HG02938 (cell line): ENCODE measurements around the gene SC5D.

Source experiments
- ATAC-seq: cut with Tn5 transposase; IDR thresholded peaks from one replicate; pipeline ENCODE4 v1.9.1; 2021; ENCODE audit warnings: mild to moderate bottlenecking, moderate library complexity; ENCODE audit not compliant: unreplicated experiment

Gene SC5D

GRCh38 chr11:121291896-121292494 lies 576 bp upstream of the SC5D start:
- ATAC-seq = peak; percentile 30

DNA sequence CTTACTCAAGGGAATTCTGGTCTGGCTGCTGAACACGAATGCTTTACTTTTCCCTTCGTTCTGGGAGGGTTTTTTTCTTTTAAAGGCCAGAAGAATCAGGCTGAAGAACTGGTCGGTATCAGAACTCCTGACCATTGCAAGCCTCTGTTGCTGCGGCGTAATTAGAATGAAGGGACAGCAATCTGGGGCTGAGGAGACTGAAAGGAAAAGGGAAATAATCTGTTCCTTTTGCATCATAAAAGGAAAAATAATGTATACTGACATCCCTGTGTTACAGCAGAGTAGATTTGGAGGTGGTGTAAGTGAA lies 670 bp downstream of the SC5D start:
- ATAC-seq = no peak

DNA sequence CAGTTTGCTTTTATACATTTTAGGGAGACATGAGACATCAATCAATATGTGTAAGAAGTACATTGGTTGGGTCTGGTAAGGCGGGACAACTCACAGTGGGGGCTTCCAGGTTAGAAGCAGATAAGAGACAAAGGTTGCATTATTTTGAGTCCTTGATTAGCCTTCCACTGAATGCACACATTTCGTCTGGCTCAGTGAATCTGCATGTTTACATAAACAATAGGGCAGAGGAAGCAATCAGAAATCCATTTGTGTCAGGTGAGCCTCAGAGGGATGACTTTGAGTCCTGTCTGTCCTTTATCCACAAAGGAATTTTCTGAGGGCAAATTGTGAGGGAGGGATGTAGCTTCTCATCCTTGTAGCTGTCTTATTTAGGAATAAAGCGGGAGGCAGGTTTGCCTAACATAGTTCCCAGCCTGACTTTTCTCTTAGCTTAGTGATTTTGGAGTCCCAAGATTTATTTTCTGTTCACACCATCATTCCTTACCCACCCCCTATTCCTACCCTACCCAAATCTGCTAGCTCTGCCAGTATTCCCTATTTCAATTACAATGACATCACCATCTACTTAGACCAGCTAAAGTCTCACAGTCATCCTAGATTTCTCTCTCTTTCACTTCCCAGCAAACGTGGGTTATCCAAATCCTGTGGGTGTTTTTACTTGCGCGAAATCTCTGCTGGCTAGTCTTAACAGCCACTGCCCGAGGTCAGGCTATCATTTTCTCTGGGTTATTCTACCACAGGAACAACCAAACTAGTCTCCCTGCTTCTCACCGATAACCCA lies 2.9 kb downstream of the SC5D start:
- ATAC-seq = no peak

DNA sequence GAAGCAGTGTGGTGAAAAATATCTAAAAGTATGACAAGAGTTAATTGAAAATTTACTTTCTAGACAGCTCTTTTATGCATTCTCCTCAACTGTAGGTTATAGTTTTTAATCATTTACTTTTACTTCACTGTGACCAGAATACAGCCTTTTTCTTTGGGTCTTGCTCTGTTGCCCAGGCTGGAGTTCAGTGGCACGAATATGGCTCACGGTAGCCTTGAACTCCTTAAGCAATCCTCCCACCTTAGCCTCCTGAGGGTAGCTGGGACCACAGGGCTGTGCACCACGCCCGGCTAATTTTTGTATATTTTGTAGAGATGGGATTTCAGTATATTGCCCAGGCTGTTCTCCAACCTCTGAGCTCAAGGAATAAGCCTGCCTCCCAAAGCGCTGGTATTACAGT lies 5.3 kb downstream of the SC5D start:
- no peak for ATAC-seq

- ATAC-seq = no peak
Observed at GRCh38 chr11:121298774-121299173, 6.2 kb downstream of the SC5D start.

DNA sequence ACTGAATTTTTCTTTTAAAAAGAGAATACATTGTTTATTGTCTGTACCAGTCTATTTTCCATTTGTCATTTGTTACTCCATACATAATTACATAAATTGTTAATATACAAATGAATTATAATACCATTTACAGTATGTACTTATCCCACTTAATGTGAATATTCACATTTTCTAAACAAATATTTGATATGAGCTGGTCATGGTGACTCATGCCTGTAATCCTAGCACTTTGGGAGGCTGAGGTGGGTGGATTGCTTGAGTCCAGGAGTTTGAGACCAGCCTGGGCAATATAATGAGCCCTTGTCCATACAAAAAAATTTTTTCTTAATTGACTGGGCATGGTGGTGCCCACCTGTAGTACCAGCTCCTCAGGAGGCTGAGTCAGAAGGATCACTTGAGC lies 6.8 kb downstream of the SC5D start:
- ATAC-seq = no peak

DNA sequence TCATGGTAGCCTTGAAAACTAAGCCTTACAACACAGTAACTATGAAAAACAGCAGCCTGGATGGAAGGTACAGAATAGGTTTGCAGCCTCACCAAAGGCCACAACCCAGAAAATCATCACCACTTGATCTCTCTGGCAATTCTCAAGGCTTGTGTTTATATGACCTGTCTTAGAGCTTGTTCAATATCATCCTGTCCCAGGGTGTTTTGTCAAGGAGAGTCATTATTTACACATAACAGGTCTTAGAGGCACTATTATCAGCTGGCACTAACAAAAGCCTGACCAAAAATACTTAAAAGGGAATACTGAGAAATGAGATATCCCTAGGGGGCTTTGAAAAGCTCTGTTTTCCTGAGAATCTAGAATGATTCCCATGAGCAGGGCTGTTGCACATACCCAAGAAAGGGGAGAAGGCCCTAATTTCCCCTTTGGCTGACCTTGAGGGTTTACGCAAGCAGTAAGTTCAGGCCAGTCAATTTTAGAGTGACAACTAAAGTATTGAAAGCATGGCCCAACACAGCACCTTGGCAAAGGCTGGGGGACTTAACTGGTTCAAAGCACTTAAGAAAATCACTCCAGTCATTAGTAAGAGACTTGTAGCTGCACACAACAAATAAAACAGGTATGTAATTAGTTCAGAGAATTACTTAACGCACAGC lies 7.9 kb downstream of the SC5D start:
- ATAC-seq = no peak

- ATAC-seq = no peak
Observed at GRCh38 chr11:121300972-121301699, 8.6 kb downstream of the SC5D start.

DNA sequence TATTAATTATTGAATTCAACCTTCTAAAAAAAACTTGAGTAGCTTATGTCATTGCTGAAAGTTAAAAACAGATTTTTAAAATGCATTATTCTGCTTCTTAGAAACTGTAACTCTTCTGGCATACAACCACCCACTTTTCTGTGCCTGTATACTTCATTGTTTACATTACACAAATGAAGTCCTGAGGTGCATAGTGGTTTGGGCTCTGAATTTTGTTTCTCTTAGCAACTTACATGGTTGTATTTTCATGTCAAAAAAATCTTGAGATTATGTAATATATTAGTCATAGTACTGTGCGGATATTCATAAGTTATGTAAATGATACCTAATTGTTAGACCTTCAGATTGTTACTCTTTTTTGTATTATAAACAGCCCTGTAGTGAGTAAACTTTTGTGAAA lies 12.2 kb downstream of the SC5D start:
- no peak for ATAC-seq

DNA sequence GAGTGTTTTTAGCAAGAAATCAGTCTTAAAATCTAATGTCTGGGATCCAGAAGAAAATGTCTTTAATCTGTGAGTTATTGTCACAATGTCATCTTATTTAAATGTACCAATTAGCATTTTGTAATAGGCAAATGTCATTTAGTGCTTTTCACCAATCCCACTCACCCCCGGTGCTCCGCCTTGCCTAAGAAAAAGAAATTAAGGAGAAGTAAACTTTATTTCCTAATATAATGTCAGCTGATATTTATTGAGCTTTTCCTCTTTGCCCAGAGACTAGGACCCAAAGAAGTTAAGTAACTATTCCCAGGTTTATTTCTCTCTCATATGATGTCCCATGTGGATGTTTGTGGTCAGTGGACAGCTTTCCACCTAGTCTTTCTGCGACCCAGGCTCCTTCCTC lies 16.2 kb downstream of the SC5D start:
- ATAC-seq = no peak

GRCh38 chr11:121309688-121310087 lies 17.1 kb downstream of the SC5D start:
- peak; percentile 93 for ATAC-seq

GRCh38 chr11:121310908-121311307 lies 18.3 kb downstream of the SC5D start:
- no peak for ATAC-seq

- ATAC-seq = no peak
Observed at GRCh38 chr11:121311373-121311772, 18.8 kb downstream of the SC5D start.

DNA sequence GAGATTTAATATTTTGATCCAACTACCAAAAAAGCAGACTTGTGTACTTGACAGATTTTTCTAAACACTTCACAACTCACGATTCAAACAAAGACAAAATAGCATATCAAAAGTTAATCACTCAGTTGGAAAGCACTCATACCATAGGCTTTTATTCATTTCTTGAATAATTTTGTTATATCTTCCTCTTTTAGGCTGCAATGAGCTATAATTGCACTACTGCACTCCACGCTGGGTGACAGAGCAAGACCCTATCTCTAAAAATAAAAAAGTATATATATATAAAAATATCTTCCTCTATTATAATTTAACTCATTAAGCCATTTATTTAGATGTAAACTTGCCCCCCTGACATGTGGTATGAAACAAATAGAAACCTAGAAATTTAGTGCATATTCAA lies 19.9 kb downstream of the SC5D start:
- ATAC-seq = no peak

DNA sequence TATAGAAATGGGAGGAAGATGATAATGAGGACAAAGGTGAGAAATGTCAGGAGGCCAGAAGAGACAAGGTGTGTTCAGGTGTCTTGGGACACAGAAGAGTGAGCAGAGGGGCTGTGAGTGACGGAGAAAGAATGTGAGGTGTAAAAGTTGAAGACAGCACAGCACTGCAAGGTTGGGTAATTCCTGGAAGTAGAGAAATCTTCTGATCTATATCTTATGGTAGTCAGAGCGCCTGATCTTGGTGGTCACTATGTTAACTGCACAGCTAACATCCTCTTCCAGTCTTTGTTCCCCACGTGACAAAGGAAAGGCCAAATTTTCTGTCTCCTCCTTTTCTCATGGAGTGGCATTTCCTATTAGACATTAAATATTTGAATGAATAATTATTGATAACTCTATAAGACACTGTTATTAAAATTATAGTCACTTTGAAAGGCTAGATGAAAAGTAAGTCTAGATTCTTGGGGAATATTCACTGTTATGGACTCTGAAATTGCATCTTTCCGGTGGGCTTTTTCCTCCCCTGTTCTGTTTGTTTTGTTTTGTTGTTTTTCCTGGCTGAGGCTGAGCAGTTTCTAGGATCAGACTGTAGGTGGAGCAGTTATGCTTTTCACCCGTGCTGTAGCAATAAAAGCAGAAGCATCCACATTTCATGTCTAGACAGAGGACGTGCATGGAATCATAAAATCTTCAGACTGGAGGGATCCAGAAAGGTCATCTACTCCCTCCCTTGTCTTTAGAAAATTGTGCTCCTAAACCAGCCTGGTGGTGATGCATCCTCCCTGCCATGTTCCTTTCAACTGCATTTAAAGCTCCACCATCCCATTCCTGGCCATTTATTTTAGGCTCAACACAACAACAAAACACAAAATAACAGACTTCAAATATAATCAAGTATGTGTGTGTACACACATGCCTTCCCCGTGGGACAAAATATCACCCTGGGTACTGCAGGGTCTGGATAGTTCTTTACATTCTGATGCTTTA lies 26.6 kb downstream of the SC5D start:
- ATAC-seq = peak; percentile 66

GRCh38 chr11:121321614-121322243 lies 29.2 kb downstream of the SC5D start:
- peak; percentile 77 for ATAC-seq

DNA sequence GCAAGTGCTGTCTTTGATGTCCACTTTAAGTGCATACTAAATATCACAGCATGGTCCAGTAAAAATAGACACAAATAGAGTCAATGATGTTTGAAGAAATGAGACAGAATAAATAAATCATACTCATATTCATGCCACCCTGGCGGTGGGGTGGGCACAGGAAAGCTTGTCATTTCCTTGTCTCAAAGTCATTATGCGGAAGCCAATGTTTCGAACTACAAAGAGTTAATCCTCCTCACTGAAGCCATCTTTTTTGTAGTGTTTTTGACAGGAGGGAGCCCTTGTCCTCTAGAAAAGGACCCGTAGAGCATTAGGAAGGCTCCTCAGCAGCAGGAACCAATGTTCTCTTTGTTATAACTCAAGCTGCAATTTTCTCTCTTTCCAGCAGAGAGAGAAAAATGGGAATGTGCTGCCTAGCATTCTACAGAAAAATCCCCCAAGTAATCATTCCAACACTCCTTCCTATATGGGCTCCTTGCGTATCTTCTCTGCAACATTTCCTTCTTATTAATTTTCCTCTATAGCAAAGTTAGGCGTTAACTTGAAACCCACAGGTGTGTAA lies 30.6 kb downstream of the SC5D start:
- no peak for ATAC-seq

DNA sequence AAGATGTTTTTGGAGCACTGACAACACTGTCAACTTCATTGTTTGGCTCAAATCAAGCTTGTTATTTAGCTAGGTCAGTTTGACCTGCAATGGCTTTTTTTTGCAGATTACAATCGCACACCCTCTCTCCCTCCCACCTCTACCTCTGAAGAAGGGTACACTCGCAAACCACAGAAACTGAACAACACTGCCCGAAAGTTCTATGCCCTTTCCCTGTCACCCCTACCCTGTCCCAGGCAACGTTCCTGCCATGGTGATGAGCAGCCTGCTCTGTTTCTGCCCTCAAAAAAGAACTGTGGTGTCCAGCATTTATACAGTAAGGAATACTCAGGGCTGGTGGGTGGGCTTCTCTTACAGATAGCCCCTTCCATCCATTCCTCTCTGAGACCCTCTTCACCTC lies 33.7 kb downstream of the SC5D start:
- no peak for ATAC-seq

DNA sequence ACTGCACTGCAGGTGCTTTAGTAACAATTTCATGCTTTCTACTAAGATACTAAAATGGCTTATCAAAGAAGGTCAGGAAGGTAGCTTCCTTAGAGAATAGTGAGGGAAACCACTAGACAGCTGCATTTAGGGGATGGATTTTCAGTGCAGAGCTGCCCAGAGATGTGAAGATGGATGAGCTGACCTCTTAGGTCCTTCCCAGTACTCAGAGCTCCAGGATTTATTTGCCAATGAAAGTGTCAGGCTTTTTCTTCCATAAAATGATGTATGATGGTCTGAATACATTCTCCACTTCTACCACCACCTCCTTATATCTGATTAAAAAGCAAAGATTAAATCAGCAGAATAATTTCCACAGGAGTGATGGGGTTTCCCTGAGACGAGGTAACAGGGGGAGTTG lies 35.0 kb downstream of the SC5D start:
- no peak for ATAC-seq
